Liver (tissue), 9 donors: ENCODE measurements around the gene GLI3. TPM values are rescaled to one million over a fixed set of nuclear protein-coding genes. Genes with fewer than 3 reads are reported as not detected.

Source experiments
- DNase-seq: peaks from one replicate; pipeline ENCODE4 v3.0.0-alpha.2; 2017; ENCODE audit warnings: low spot score
- H3K27ac ChIP-seq, 2 donors: one replicate each; pipeline ENCODE4 v1.7.0; 2013; ENCODE audit warnings: inconsistent platforms in 2 of 2, low read length in 2 of 2, control low read depth in 1 of 2, low read depth in 1 of 2, mild to moderate bottlenecking in 1 of 2
- H3K27me3 ChIP-seq, 4 donors: one replicate each; pipeline versions ENCODE4 v1.6.1 to v1.7.0; 2013; ENCODE audit warnings: low read length in 3 of 4, inconsistent platforms in 1 of 4, mild to moderate bottlenecking in 1 of 4, moderate library complexity in 1 of 4; ENCODE audit not compliant: control insufficient read depth in 4 of 4, insufficient read depth in 4 of 4
- H3K36me3 ChIP-seq, 4 donors: one replicate each; pipeline versions ENCODE4 v1.6.1 to v1.7.0; 2013; ENCODE audit warnings: low read length in 3 of 4, mild to moderate bottlenecking in 3 of 4, low read depth in 1 of 4, moderate library complexity in 1 of 4; ENCODE audit not compliant: control insufficient read depth in 4 of 4, insufficient read depth in 3 of 4
- H3K4me1 ChIP-seq, 4 donors: one replicate each; pipeline versions ENCODE4 v1.6.1 to v1.7.0; 2013; ENCODE audit warnings: low read length in 3 of 4, mild to moderate bottlenecking in 3 of 4, moderate library complexity in 1 of 4; ENCODE audit not compliant: control insufficient read depth in 4 of 4, insufficient read depth in 4 of 4
- H3K4me3 ChIP-seq, 3 donors: one replicate each; pipeline versions ENCODE4 v1.6.1 to v1.7.0; 2013; ENCODE audit warnings: low read length in 3 of 3, control low read depth in 1 of 3, low read depth in 1 of 3, mild to moderate bottlenecking in 1 of 3
- H3K9ac ChIP-seq, 2 donors: one replicate each; pipeline ENCODE4 v1.7.0; 2013; ENCODE audit warnings: low read length in 2 of 2, mild to moderate bottlenecking in 2 of 2, moderate library complexity in 2 of 2, control low read depth in 1 of 2, low read depth in 1 of 2
- H3K9me3 ChIP-seq, 4 donors: one replicate each; pipeline versions ENCODE4 v1.6.1 to v1.7.0; 2013; ENCODE audit warnings: low read length in 3 of 4; ENCODE audit not compliant: control insufficient read depth in 4 of 4
- EGR1 ChIP-seq, 2 donors: IDR thresholded peaks; 2 replicates each; pipeline ENCODE4 v1.6.1; 2016 to 2018; ENCODE audit warnings: antibody characterized with exemption in 2 of 2, low read depth in 2 of 2
- FOXA1 ChIP-seq: IDR thresholded peaks from 2 replicates; pipeline ENCODE4 v1.6.1; 2016; ENCODE audit warnings: antibody characterized with exemption
- FOXA2 ChIP-seq: IDR thresholded peaks from 2 replicates; pipeline ENCODE4 v1.6.1; 2016; ENCODE audit warnings: antibody characterized with exemption
- GABPA ChIP-seq, 2 donors: IDR thresholded peaks in 1 of 2; conservative IDR thresholded peaks in 1 of 2; 2 replicates each; pipeline ENCODE4 v1.6.1; 2016; ENCODE audit warnings: antibody characterized with exemption in 2 of 2, mild to moderate bottlenecking in 1 of 2, moderate library complexity in 1 of 2
- HNF4A ChIP-seq, 2 donors: conservative IDR thresholded peaks; 2 replicates each; pipeline ENCODE4 v1.6.1; 2016; ENCODE audit warnings: antibody characterized with exemption in 2 of 2, mild to moderate bottlenecking in 2 of 2
- HNF4G ChIP-seq: IDR thresholded peaks from 2 replicates; pipeline ENCODE4 v1.6.1; 2016; ENCODE audit warnings: antibody characterized with exemption
- JUND ChIP-seq, 2 donors: IDR thresholded peaks; 2 replicates each; pipeline ENCODE4 v1.6.1; 2016; ENCODE audit warnings: antibody characterized with exemption in 2 of 2
- NR2F2 ChIP-seq: IDR thresholded peaks from 2 replicates; pipeline ENCODE4 v1.6.1; 2016; ENCODE audit warnings: antibody characterized with exemption
- RAD21 ChIP-seq, 2 donors: IDR thresholded peaks; 2 replicates each; pipeline ENCODE4 v1.6.1; 2016; ENCODE audit warnings: antibody characterized with exemption in 2 of 2, mild to moderate bottlenecking in 2 of 2
- SP1 ChIP-seq: IDR thresholded peaks from 2 replicates; pipeline ENCODE4 v1.6.1; 2018; ENCODE audit warnings: antibody characterized with exemption, mild to moderate bottlenecking
- TAF1 ChIP-seq: conservative IDR thresholded peaks from 2 replicates; pipeline ENCODE4 v1.6.1; 2016; ENCODE audit warnings: antibody characterized with exemption, mild to moderate bottlenecking
- YY1 ChIP-seq: IDR thresholded peaks from 2 replicates; pipeline ENCODE4 v1.6.1; 2016; ENCODE audit warnings: antibody characterized with exemption, mild to moderate bottlenecking
- ZBTB33 ChIP-seq: IDR thresholded peaks from 2 replicates; pipeline ENCODE4 v1.6.1; 2016; ENCODE audit warnings: antibody characterized with exemption
- WGBS: extraction: QIAGEN DNeasy Blood & Tissue Kit; methylation state at CpG from one replicate; pipeline ENCODE4 v1.1.7; 2013; 5-methylcytosine and 5-hydroxymethylcytosine counted together
- polyA plus RNA-seq, 2 donors: library from polyadenylated mRNA; stranded (reverse) in 1 of 2; unstranded in 1 of 2; fragments of 200-250 nt in 1 of 2; fragments of >200 nt in 1 of 2; fragmentation: Nextera tagmentation in 1 of 2; extraction: Ambion mirVana in 1 of 2; gene quantifications; one replicate each; pipeline versions ENCODE4 v1.2.1 to v1.2.3, GENCODE V29; 2013 to 2015
- total RNA-seq, 2 donors: library from RNA; depleted of rRNA; stranded (reverse); fragments of >200 nt; gene quantifications; one replicate each; pipeline ENCODE4 v1.2.3, GENCODE V29; 2014
- TF ChIP-seq, protein P1 (sequence below): fragments of 150-350 bp; IDR thresholded peaks from 2 replicates; pipeline ENCODE4 v1.5.1; 2017; ENCODE audit warnings: improper control_type of control experiment, low read depth, low read length; ENCODE audit not compliant: missing input control
- TF ChIP-seq, protein P2 (sequence below): IDR thresholded peaks from 2 replicates; pipeline ENCODE4 v1.6.1; 2016; ENCODE audit warnings: antibody characterized with exemption, mild to moderate bottlenecking
- TF ChIP-seq, protein P3 (sequence below): IDR thresholded peaks from 2 replicates; pipeline ENCODE4 v1.6.1; 2016; ENCODE audit warnings: antibody characterized with exemption
- TF ChIP-seq, protein P4 (sequence below): IDR thresholded peaks from 2 replicates; pipeline ENCODE4 v1.6.1; 2016; ENCODE audit warnings: antibody characterized with exemption
- donor health status: healthy.
- donor health status: healthy.
- donor health status: healthy.
- donor health status: healthy.
- donor health status: healthy.

The GLI3 gene
- total and polyA plus RNA-seq, 4 donors: 0.09 to 0.42 (median 0.26) TPM

DNA sequence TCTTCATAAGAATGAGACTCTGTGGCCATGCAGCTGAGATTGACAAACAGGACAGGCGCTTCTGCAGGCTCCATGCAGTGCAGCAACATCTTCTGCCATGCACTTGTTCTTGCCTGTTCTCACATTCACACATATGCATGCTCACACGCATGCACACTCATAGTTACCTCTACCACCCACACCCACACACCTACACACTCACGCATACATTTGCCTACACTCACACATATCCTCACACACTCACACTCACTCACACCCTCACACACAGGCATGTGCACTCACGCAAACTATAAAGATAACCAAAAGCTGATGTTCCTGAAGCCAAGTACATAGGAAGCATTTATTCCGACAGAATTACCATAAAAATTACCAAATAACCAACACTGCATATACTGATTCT lies 15.7 kb downstream of the GLI3 start:
- no peak for DNase-seq
- TF ChIP-seq FOXA2 (no peak), GABPA (IDR thresholded peaks at IDR 0.05 in 1 of 2, conservative IDR thresholded peaks at IDR 0.05 in 1 of 2) (no peak), ZBTB33 (no peak), NR2F2 (no peak), JUND (IDR thresholded peaks at IDR 0.05) (no peak), EGR1 (IDR thresholded peaks at IDR 0.05; ENCODE audit: low read depth in 2 of 2) (no peak), YY1 (no peak), HNF4A (conservative IDR thresholded peaks at IDR 0.05) (no peak), TAF1 (no peak), FOXA1 (no peak), HNF4G (no peak), SP1 (no peak), RAD21 (IDR thresholded peaks at IDR 0.05) (no peak)
- TF ChIP-seq, protein P1, sequence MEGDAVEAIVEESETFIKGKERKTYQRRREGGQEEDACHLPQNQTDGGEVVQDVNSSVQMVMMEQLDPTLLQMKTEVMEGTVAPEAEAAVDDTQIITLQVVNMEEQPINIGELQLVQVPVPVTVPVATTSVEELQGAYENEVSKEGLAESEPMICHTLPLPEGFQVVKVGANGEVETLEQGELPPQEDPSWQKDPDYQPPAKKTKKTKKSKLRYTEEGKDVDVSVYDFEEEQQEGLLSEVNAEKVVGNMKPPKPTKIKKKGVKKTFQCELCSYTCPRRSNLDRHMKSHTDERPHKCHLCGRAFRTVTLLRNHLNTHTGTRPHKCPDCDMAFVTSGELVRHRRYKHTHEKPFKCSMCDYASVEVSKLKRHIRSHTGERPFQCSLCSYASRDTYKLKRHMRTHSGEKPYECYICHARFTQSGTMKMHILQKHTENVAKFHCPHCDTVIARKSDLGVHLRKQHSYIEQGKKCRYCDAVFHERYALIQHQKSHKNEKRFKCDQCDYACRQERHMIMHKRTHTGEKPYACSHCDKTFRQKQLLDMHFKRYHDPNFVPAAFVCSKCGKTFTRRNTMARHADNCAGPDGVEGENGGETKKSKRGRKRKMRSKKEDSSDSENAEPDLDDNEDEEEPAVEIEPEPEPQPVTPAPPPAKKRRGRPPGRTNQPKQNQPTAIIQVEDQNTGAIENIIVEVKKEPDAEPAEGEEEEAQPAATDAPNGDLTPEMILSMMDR: no peak
- TF ChIP-seq, protein P2, sequence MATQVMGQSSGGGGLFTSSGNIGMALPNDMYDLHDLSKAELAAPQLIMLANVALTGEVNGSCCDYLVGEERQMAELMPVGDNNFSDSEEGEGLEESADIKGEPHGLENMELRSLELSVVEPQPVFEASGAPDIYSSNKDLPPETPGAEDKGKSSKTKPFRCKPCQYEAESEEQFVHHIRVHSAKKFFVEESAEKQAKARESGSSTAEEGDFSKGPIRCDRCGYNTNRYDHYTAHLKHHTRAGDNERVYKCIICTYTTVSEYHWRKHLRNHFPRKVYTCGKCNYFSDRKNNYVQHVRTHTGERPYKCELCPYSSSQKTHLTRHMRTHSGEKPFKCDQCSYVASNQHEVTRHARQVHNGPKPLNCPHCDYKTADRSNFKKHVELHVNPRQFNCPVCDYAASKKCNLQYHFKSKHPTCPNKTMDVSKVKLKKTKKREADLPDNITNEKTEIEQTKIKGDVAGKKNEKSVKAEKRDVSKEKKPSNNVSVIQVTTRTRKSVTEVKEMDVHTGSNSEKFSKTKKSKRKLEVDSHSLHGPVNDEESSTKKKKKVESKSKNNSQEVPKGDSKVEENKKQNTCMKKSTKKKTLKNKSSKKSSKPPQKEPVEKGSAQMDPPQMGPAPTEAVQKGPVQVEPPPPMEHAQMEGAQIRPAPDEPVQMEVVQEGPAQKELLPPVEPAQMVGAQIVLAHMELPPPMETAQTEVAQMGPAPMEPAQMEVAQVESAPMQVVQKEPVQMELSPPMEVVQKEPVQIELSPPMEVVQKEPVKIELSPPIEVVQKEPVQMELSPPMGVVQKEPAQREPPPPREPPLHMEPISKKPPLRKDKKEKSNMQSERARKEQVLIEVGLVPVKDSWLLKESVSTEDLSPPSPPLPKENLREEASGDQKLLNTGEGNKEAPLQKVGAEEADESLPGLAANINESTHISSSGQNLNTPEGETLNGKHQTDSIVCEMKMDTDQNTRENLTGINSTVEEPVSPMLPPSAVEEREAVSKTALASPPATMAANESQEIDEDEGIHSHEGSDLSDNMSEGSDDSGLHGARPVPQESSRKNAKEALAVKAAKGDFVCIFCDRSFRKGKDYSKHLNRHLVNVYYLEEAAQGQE: no peak
- TF ChIP-seq, protein P3, sequence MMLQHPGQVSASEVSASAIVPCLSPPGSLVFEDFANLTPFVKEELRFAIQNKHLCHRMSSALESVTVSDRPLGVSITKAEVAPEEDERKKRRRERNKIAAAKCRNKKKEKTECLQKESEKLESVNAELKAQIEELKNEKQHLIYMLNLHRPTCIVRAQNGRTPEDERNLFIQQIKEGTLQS: no peak
- TF ChIP-seq, protein P4, sequence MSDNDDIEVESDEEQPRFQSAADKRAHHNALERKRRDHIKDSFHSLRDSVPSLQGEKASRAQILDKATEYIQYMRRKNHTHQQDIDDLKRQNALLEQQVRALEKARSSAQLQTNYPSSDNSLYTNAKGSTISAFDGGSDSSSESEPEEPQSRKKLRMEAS: no peak
- no peaks in the 10 kb centered on the region for H3K4me1 ChIP-seq
- peaks cover 0 to 6% (median 0%) of the 10 kb centered on the region in 4 donors for H3K27me3 ChIP-seq
- H3K9ac ChIP-seq: no peak overlapping the region
- no peaks in the 10 kb centered on the region for H3K36me3 ChIP-seq
- H3K9me3 ChIP-seq: no peaks in the 10 kb centered on the region
- H3K4me3 ChIP-seq: no peak overlapping the region
- H3K27ac ChIP-seq: no peak overlapping the region
- 85% methylated on average over 5 of the region's 5 CpGs for WGBS

- TF ChIP-seq FOXA2 (no peak), YY1 (no peak), SP1 (no peak), HNF4A (conservative IDR thresholded peaks at IDR 0.05) (no peak)
- TF ChIP-seq, protein P1: no peak
- 89% methylated on average over 3 of the region's 3 CpGs for WGBS
- Histone ChIP-seq H3K4me1 (no peaks in the 10 kb centered on the region), H3K27ac (no peak overlapping the region), H3K27me3 (peaks cover 0 to 10% (median 0%) of the 10 kb centered on the region in 4 donors), H3K4me3 (no peak overlapping the region), H3K9me3 (no peaks in the 10 kb centered on the region), H3K36me3 (no peaks in the 10 kb centered on the region), H3K9ac (no peak overlapping the region)
- DNase-seq: no peak
Observed at GRCh38 chr7:42219447-42219846, 17.6 kb downstream of the GLI3 start.
